TTC549 (cell line): ENCODE data around the gene PRELID1.
"Not testable (repeated sequence)": the region's sequence is repeated elsewhere in the genome, so short reads cannot be mapped to it uniquely, and the experiment has no call there.

ENCODE experiments used
- FAIRE-seq: peaks from 2 replicates; lab custom pipeline; 2012; peaks lifted over from hg19 to GRCh38; lab: Jason Lieb, UNC

The PRELID1 gene

DNA sequence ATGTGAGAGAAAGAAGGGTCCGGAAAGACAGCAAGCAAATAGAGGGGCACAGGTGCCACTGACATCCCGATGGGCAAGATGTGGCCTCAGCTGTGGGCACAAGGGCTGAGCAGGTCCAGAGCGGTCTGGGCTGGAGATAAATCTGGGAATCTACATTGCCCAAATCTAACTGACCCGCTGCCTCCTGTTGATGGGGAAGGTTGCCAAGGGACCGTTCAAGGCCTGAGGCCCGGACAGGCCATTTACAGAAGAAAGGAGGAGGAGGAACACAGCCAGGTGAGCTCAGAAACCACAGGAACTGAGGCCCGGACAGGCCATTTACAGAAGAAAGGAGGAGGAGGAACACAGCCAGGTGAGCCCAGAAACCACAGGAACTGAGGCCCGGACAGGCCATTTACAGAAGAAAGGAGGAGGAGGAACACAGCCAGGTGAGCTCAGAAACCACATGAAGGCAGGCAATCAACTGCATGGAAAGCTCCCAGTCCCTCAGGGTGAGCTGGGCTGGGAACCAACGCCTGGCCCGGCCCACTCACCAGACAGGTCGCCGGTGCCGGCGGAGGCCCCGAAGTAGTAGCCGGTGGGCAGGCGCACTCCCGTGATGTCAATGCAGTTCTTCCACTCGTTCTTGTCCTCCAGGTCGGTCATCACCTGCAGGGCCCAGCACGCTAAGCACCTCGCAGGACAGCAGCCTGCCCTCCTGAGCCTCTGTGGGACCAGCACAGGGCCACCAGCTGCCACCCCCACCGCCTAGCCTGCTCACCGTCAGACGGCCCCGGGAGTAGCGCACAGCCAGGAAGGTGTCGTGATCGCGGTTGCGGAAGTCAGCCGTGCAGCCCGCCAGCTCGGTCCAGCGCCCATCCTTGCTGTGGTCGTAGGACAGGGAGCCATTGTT is 33.2 kb downstream of the PRELID1 start:
- no peak for FAIRE-seq

DNA sequence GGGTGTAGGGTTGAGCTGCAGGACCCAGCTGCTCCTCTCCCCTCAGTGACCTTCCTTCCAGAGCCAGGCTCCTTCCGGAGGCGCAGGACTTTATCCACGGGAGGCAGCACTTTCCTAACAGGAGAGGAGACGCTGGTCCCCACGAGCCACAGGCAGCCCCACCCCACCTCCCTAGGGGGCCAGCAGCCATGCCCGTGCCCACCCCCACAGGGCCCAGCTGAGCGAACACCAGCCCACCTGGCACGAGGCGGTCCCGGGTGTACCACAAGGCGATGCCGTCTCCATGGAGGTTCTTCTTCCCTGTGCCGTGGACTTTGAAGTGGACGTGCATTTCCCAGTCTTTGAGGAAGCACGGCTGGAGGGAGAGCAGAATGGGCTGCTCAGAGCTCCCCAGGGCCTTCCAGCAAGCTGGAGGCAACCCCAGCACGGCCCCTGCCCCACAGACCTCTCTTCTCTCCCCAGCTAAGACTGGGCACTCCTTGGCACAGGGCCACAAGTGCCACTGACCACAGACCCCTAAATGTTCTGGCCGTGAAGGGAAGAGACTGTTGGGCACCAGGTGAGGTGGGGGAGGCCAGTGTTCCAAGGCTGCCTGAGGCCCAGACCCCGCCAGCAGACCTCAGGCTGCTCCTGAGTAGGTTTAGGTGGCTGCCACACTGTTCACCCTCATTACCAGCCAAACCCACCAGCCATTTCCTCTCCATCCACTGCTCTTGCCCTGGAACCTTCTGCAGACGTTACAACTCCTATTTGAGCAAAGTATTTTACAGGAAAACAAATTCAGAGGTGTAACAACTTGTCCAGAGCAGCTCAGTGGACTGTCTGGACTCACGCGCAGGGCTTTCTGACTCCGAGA is 34.9 kb downstream of the PRELID1 start:
- FAIRE-seq, result no peak

DNA sequence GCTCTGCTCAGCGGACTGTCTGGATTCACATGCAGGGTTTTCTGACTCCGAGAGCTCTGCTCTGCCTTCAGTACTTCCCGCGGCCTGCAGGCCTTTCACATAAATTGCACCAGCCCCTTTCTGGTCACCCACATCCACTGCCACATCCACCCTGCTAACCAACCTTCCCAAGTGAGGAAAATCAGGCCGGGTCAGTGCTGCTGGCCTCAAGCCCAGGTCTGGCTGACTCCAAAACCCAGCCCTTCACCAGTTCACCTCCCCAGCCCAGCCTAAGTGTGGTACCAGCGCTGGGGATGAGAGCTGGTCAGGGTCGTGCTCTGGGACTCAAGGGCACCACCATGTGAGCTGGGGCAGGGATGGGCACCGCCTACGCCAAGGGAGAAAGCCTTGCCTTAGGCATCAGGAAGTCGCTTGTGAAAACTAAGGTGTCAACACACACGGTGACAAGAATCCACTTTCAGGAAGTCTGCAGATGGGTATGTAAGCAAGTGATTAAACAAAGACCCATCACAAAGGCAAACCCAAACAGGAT is 35.6 kb downstream of the PRELID1 start:
- FAIRE-seq, result no peak

DNA sequence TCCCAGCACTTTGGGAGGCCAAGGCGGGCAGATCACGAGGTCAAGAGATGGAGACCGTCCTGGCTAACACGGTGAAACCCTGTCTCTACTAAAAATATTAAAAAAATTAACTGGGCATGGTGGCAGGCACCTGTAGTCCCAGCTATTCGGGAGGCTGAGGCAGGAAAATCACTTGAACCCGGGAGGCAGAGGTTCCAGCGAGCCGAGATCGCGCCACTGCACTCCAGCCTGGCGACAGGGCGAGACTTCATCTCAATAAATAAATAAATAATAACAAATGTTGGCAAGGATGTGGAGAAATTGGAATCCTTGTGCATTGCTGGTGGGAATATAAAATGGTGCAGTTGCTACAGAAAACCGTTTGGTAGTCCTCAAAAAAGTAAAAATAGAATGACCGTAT is 39.4 kb downstream of the PRELID1 start:
- not testable (repeated sequence) for FAIRE-seq

DNA sequence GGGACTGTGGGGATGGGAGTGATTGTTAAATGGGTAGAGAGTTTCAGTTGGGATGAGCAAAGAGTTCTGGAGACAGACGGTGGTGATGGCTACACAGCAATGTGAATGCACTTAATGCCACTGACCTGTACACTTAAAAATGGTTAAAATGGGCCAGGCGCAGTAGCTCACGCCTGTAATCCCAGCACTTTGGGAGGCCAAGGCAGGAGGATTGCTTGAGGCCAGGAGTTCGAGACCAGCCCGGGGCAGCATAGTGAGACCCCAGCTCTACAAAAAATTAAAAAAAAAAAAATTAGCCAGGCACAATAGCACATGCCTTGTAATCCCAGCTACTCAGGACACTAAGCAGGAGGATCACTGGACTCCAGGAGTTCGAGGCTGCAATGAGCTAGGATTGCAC is 40.2 kb downstream of the PRELID1 start:
- no peak for FAIRE-seq

DNA sequence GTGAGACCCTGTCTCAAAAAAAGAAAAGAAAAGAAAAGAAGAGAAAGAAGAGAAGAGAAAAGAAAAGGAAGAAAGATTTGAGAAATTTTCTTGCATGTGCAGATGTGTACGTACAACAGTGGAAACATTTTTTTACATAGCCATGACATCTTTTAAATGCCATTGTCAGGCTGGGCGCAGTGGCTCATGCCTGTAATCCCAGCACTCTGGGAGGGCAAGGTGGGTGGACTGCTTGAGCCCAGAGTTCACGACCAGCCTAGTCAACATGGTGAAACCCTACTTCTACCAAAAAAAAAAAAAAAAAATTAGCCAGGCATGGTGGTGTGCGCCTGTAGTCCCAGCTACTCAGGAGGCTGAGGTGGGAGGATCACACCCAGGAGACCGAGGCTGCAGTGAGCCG is 41.3 kb downstream of the PRELID1 start:
- FAIRE-seq, result no peak

DNA sequence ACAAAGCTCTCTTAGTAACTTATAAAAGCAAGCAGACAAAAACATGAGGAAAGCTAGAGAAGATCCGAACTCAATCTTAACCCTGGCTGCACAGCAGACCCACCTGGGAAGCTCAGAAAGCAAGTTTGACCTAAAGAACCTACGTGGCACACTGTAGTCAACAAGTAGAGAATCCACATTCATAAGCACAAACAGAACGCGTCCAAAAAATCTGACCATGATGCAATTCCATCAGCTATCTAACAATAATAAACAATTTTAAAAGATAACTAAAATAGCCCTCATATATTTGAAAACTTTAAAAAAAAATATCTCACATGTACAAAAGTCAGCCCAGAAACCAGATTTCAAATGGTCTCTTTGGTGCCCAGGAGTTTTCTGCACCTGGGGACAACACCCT is 43.2 kb downstream of the PRELID1 start:
- no peak for FAIRE-seq

DNA sequence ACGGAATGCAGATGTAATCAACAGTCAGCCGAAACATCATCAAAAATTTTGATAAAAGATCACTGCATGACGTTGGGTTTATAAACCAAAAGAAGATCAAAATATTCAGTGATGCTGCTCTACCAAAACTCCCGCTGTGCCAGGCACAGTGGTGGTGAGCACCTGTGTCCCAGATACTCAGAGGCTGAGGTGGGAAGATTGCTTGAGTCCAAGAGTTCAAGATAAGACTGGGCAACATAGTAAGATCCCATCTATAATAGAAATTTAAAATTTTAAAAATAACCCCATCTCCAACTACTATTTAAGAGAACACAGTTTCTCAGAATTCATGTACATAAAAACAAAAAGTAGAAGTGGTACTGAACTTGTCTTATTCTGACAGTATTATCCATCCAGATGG is 44.1 kb downstream of the PRELID1 start:
- no peak for FAIRE-seq

DNA sequence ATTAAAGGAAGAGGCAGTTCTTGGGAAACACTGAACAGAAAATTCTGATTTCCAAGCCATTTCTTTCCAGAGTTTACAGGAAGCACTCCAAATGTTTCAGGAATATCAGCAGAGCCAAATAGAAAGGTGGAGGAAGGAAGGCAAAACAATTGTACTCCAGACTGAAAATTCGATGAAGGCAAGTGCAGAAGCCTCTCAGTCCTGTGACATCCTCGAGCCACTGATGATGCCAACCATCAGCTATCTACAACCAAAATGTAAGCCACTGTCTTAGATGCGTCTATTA is 45.7 kb downstream of the PRELID1 start:
- no peak for FAIRE-seq

DNA sequence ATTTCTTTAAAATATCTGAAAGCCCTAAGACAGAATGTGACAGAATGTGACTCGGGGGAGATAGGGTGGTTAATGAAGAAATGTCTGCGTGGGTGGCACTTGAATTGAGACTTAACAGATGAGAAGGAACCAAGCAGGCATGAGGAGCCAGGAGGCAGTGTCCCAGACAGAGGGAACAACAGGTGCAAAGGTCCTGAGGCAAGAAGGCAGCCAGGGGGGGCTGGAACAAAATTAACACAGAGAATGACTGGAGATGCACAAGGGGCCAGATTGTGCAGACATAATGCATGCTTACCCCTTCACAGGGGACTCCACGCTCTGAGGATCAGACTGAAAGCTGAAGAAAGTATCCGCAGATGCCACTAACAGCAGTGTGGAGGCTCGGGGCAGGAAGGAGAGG is 46.2 kb downstream of the PRELID1 start:
- no peak for FAIRE-seq

DNA sequence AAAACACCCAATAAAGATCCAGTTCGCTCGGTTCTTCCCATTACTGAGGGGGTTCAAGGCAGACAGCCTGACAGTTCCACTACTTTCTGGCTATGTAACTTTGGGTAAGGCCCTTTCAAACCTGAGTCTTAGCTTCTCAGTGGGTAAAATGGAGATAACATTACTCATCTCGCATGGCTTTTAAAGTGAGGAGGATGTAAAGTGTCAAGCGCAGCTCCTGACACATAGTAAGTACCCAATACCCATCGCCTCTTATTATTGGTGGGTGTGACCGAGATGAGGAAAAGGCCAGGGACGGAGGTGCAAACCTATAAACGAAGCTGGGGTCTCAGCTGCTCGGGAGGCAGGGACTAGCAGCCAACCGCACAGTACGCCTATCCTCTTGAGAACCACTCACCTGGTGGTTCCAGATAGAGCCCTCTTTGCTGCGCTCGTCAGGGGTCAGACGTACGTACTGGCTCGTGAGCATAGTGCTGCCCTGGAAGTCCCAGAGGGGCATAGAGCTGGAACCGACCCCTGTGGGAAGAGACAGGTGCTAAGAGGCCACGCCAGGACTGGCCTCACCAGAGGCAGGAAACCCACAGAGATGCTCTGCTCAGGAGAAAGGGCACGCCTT is 47.3 kb downstream of the PRELID1 start:
- no peak for FAIRE-seq

DNA sequence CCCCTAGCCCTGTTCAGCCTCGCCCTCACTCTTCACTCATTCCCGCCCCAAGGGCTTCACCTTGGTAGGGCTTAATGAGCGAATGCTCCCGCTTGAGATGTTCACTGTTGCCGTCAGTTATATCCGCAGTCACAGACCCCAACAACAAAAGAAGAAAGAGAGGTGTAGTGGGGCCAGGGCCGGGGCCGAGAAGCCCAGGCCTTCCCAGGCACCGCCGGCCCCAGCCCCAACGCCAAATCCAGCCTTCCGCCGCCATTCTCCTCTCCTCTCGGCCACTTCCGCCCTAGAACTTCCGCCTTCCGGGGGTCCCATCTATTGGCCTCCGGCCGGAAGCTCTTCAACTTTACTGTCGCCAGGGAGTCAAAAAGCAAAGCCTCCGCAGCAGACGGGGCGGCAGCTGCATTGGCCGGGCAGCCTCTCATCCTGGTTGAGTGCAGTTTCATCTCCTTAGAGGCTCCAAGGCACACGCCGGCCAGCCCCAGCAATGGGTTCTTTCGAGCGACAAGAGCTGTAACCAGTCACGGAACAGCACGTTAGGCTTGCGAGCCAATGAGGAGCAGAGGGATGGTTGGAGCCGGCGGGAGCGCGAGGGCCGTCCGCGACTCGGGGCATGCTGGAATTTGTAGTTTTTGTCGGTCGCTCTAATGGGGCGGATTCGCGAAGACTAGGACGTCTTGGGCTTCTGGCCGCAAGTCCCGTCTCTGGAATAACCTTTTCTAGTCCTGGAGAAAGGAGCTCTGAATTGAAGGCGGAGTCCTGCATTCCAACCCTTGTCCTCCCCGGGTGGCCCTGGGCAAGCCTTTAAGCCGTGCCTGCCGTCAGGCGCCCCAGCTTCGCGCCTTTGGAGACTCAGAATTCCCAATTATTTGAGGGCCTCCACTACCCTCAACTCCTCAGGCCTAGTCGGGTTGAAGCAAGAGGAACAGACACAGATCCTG is 48.1 kb downstream of the PRELID1 start, which contains the start of gene LMAN2:
LMAN2 (minus strand) TSS at position 277 of the 938 bp plus-strand sequence; CDS start at position 256, 21 bp downstream.
- peak; percentile 17 for FAIRE-seq

DNA sequence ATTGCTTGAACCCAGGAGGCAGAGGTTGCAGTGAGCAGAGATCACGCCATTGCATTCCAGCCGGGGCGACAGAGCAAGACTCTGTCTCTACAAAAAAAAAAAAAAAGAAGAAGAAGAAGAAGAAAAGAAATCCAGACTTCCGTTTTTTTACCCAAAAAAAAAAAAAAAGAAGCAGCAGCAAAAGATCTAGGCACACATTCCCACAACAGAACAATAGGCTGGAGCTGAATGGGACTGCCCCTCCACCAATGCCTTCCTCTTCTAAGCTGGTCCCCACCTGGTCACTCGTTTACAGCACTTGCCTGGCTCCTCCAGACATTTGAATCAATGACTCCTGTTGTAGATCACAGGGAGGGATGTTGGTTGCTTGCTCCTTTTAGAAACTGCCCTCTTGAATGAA is 49.5 kb downstream of the PRELID1 start:
- FAIRE-seq, result no peak

DNA sequence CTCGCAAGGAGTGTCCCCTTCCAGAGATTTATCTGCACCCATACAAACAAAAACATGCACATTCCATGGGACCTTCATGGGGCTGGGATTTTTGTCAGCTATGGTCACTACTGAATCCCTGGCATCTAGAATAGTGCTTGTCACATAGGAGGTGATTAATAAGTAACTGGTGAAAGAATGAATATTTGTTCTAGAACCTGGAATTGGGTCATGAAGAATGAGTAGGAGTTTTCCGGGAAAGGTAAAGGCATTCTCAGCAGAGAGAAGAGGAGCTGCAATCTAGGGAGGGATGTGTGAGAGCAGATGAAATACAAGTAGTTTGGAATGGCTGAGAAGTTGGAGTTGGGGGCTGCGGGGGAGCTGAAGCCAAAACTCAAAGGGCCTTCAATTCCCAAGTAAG is 50.7 kb downstream of the PRELID1 start:
- no peak for FAIRE-seq

DNA sequence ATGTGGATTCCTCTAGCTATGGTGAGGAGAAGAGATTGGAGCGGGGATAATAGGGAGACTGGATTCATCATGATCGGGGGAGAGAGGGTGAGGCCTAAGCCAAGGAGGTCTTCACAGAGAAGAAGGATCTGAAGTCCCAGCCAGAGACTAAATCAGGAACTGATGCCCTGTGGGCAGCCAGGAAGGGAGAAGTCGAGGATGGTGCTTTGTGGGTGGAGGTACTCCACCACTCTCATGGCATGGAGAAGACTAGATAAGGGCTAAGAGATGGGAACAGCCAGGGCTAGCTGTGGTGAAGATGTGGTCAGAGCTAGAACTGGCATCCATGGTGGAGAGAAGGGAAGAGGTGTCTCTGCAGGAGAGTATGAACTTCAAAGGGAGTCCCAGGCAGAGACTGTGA is 51.1 kb downstream of the PRELID1 start:
- FAIRE-seq, result no peak

DNA sequence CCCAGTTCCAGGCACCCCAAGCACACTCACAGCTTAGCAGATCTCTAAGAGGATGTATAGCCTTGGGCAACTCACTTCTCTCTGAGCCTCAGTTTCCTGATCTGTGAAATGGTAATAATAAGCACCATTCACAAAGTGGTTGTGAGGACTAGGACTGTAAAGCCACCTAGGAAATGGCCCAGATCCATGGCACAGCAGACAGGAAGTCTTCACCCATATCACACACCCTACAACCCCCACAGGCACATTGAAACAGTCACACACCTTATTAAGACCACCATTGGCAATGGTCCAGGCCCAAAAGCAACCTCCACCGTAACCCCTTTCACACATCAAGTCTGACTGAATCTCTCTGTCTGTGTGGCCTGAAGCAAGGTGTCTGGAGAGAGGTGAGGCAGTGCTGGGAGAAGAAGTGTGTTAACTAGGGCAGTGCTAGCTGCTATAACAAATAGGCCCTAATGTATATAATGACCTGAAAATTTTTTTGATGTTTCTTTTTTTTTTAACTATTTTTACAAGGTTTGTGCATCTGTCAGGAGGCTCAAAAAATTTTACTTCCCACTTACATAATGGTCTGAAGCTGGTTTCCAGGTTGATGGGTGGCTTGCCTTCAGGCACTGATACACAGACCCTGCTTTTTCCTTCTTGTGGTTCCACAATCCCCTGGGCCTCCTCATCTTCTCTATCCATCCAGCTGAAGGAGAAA is 51.7 kb downstream of the PRELID1 start:
- FAIRE-seq, result no peak

DNA sequence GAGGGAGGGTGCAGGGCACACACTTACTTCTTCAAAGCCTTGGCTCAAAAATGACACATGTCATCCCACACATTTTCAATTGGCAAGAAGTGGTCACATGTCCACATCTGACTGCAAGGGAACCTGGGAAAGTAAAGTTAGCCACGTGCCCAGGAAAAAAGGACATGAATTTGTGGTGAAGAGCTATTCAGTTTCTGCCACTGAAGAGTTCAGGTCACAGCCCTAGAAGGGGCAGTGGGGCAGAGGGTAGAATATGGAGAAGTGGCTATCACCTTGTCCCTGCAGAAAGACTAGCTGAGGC is 52.2 kb downstream of the PRELID1 start:
- FAIRE-seq, result no peak
